ENCODE data around the gene GRHPR.
A peak's percentile ranks its signal among the peaks of the same experiment; 100 is the strongest.

Gene GRHPR

DNA sequence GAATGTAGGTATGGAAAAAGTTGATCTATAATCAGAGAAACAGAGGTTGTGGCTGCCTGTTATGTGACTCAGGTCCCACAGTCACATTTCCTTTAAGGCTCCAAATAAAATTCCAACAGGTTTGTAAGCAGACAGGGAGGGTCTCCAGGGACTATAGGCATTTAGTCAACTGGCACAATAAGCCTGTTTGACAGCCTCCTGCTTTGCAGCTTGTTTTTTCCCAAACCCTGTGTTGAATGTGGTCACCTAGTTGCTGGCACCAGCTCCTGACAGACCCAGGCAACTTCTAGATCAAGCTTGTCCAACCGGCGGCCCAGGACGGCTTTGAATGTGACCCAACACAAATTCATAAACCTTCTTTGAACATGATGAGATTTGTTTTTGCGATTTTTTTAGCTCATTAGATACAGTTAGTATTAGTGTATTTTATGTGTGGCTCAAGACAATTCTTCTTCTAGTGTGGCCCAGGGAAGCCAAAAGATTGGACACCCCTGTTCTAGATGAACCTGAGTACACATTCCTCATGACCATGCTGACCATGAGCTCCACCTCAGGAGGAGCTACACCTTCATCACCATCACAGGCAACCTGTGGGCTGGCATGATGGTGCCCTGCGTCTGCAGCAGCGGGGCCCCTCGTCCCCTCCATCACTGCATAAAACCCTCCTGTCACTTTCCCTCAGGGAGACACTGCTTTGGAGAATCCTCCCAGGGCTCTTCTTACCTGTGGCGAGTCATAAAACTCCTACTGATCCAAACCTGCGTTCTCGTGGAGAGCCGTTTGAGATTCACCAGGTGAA lies 15.7 kb upstream of the GRHPR start:
- H3K4me3 Mint-ChIP-seq: peak overlapping the region; percentile 0 to 55

DNA sequence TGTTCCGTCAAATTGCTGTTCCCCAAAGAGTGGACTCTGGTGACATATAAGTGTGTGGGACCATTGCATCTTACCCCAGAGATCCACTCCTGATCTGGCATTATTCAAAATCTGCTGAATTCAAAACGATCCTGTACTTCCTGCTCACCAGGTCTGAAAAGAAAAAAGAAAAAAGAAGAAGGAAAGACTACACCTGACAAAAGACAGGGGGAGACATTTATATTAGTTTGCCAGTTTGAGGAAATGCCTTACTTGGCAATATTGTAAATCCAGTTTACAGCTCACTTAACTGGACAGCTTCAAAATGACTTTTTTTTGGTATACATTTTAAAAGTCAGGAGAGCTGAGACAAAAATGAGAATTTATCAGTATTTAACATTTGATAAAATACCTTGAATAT lies 15.0 kb upstream of the GRHPR start:
- Mint-ChIP-seq H3K4me1 (peaks cover 73 to 97% of the 10 kb centered on the region in 2 donors), H3K4me3 (peak overlapping the region; percentile 1 to 55), H3K36me3 (peaks cover 11 to 34% of the 10 kb centered on the region in 2 donors), H3K27ac (peak overlapping the region; percentile 98), H3K9me3 (peaks cover 0 to 7% of the 10 kb centered on the region in 2 donors), H3K27me3 (no peaks in the 10 kb centered on the region)
- no peak for ATAC-seq (replicated peaks)
- DNase-seq: no peak

More for the DNA sequence above, 15.7 kb upstream of the GRHPR start:
- H3K27me3 Mint-ChIP-seq: no peaks in the 10 kb centered on the region
- ATAC-seq (replicated peaks) (no peak), DNase-seq (no peak)
- peaks cover 69 to 94% of the 10 kb centered on the region in 2 donors for H3K4me1 Mint-ChIP-seq
- peaks cover 9 to 29% of the 10 kb centered on the region in 2 donors for H3K36me3 Mint-ChIP-seq
- H3K27ac Mint-ChIP-seq: peak overlapping the region; percentile 98
- H3K9me3 Mint-ChIP-seq: peaks cover 0 to 7% of the 10 kb centered on the region in 2 donors

DNA sequence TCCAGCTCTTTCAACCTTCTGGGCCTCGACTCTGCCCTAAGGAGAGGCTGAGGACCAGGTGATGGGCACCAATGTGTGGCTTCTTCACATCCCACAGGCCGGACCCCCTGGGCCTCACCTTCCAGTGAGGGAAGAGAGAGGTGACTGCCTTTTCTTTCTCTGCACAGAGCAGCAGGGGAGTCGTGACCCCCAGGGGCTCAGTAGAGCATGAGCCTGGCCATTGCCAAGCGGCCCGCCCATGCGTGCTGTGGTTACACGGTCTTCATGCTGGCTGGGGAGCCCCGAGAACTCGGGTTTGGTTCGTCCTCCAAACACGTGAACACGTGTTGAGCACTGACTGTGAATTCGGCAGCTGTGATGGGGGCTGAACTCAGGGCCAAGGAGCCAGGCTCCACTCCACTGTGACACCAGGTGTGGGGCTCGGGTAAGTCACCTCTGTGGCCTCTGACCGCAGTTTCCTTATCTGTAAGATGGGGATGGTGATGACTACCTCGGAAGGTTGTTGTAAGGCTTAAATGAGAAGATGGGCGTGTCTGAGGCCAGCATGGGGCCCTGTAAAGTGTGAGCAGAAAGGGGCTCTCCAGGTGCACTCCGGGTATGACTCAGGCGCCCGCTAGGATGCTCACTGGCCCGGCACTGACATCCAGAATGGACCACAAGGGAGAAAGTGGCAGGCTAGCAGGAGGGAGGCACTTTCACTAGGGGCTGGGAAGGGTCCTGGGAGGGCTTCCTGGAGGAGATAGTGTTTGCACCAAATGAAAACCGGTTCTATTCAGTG lies 13.4 kb upstream of the GRHPR start:
- Mint-ChIP-seq H3K4me3 (peak overlapping the region; percentile 64 to 68), H3K9me3 (peaks cover 0 to 7% of the 10 kb centered on the region in 2 donors), H3K4me1 (peaks cover 69 to 91% of the 10 kb centered on the region in 2 donors), H3K27ac (peak overlapping the region; percentile 96), H3K36me3 (peaks cover 9 to 32% of the 10 kb centered on the region in 2 donors), H3K27me3 (no peaks in the 10 kb centered on the region)
- DNase-seq: peak; percentile 99
- ATAC-seq (replicated peaks): peak; percentile 87 to 90

DNA sequence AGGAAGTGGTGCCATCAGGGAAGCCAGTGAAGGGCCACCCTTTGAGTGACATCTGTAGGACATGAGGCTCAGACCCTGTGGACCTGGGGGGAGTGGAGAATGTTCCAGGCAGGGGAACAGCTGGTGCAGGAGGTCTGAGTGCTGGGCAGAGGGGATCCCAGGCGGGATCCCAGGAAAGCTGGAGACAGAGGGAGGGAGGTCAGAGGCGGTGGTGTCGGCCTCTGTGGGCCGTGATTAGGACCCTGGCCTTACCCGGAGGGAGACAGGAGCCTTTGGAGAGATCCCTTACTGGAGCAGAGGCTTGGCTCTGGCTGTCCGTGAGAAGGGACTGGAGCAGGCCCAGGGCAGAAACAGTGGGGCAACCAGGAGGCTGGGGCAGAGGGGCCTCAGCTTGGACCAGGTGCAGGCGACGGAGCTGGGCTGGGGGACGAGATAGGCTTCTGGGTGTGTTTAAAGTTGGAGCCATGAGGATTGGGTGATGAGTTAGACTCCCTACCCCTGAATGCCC lies 12.1 kb upstream of the GRHPR start:
- peak overlapping the region; percentile 96 for H3K27ac Mint-ChIP-seq
- peaks cover 7 to 29% of the 10 kb centered on the region in 2 donors for H3K36me3 Mint-ChIP-seq
- DNase-seq (no peak), ATAC-seq (replicated peaks) (no peak)
- H3K9me3 Mint-ChIP-seq: peaks cover 0 to 4% of the 10 kb centered on the region in 2 donors
- peak overlapping the region; percentile 63 to 70 for H3K4me3 Mint-ChIP-seq
- H3K4me1 Mint-ChIP-seq: peaks cover 71 to 90% of the 10 kb centered on the region in 2 donors
- H3K27me3 Mint-ChIP-seq: no peaks in the 10 kb centered on the region

DNA sequence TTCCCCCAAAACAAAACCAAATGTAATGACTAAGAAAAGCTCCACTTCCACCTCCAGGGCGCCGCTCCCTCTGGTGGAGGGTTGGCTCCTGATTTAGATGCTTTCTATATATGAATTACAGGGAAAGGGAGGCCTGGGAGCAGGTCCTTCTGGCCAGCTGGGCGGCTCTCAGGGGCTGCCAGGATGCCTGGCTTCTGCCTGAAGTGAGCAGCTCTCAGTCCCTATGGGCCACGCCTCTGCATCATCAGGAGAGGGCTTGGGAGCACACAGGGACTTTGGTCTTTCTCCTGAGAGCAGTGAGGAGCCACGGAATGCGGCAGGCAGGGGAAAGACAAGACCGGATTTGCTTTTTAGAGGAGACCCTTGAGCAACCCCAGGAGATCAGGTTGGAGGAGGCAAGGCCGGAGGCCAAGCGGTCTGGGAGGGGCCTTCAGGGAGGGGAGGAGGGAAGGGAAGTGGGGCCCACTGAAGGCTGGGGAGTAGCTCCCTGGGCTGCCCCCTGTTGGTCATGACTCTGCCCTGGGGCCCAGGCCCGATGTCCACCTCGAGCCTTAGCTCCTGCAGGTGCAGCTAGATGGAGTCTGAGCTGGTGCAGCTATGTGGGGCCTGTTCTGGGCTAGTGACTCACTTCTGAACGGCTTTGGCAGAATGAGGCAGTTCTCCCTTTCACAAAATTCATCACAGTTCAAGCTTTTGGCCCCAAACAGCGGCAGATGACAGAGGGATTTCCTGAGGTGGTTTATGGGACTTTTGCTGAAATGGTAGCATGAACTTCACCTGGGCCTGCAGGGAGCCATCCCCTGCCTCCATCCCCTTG lies 11.3 kb upstream of the GRHPR start:
- Mint-ChIP-seq H3K4me3 (peak overlapping the region; percentile 66 to 78), H3K27me3 (no peaks in the 10 kb centered on the region), H3K9me3 (peaks cover 0 to 4% of the 10 kb centered on the region in 2 donors), H3K36me3 (peaks cover 7 to 29% of the 10 kb centered on the region in 2 donors), H3K4me1 (peaks cover 70 to 90% of the 10 kb centered on the region in 2 donors), H3K27ac (peak overlapping the region; percentile 96)
- DNase-seq: peak; percentile 81
- ATAC-seq (replicated peaks): peak; percentile 48

DNA sequence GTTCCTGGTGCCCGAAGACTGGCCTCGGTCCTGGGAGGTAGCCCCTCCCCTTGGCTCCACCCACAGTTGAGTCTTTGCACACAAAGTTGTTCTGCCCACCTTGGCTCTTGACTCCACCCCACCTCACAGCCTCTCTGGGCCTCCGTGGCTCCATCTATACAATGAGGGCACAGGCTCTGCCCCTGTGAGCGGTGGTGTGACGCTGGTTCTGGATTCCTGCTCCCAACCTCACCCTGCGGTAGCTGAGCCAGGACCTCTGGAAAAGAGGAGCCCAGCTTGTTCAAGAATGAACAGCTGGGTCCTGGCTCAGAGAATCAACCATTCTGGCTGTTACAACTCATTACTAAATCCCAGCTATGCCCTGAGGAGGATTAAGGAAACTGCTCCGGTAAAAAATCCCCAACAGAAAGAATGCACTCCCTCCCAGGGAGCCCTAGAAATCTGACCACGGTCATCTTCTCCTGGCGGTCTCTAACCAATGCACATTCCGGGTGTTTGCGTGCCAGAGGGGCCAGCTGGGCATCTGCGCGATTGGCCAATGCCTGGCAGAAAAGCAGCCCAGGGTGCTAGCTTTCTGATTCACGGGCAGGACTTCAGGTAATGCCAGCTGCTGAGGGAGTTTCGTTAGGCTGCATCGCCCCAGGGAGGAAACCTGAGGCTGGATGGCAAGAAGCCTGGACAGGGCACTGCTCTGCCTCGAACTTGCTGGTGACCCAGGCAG lies 9.9 kb upstream of the GRHPR start:
- peaks cover 65 to 84% of the 10 kb centered on the region in 2 donors for H3K4me1 Mint-ChIP-seq
- ATAC-seq (replicated peaks): no peak
- H3K27ac Mint-ChIP-seq: peak overlapping the region; percentile 96
- DNase-seq: no peak
- H3K9me3 Mint-ChIP-seq: no peaks in the 10 kb centered on the region
- peak overlapping the region; percentile 40 to 66 for H3K4me3 Mint-ChIP-seq
- peaks cover 10 to 31% of the 10 kb centered on the region in 2 donors for H3K36me3 Mint-ChIP-seq
- H3K27me3 Mint-ChIP-seq: no peaks in the 10 kb centered on the region

DNA sequence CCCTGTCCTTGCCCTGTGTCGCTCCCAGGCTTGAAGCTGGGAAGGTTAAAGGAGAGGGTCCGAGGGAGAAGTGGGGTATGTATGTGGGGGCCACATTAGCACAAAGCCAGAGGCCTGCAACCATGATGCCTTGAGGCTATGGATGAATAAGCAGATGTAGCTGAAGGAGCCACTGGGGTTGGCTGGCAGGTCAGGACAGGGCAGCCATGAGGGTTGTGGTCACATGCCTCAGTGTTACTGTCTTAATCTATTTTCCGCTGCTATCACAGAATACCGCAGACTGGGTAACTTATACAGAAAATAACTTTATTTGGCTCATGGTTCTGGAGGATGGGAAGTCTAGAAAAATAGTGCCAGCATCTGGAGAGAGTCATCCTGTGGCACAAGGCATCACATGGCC lies 9.2 kb upstream of the GRHPR start:
- peaks cover 10 to 31% of the 10 kb centered on the region in 2 donors for H3K36me3 Mint-ChIP-seq
- H3K4me3 Mint-ChIP-seq: no peak overlapping the region
- ATAC-seq (replicated peaks) (no peak), DNase-seq (no peak)
- no peaks in the 10 kb centered on the region for H3K27me3 Mint-ChIP-seq
- no peaks in the 10 kb centered on the region for H3K9me3 Mint-ChIP-seq
- H3K4me1 Mint-ChIP-seq: peaks cover 69 to 80% of the 10 kb centered on the region in 2 donors
- peak overlapping the region; percentile 96 for H3K27ac Mint-ChIP-seq

DNA sequence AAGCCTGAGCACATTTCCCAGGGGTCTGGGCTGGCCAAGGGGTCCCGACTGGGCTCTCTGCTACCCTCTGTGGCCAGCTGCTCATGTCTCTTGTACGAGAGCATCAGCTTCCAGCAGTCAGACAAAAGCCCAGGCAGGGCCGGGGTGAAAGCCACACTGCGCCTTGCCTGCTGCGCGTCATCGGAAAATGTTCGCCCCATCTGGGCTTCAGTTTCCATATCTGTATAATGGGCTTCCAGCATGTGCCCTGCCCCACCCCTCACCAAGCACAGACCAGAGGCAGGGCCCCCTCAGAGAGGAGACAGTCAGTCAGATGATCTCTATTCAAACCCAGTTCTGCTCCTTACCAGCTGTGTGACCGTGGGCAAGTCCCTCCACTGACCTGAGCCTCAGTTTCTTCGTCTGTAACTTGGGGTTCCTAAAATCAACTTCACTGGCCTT lies 8.0 kb upstream of the GRHPR start:
- Mint-ChIP-seq H3K4me1 (peaks cover 63 to 67% of the 10 kb centered on the region in 2 donors), H3K36me3 (peaks cover 10 to 31% of the 10 kb centered on the region in 2 donors), H3K9me3 (no peaks in the 10 kb centered on the region), H3K27ac (peak overlapping the region; percentile 95), H3K4me3 (no peak overlapping the region), H3K27me3 (no peaks in the 10 kb centered on the region)
- no peak for DNase-seq
- ATAC-seq (replicated peaks): no peak

DNA sequence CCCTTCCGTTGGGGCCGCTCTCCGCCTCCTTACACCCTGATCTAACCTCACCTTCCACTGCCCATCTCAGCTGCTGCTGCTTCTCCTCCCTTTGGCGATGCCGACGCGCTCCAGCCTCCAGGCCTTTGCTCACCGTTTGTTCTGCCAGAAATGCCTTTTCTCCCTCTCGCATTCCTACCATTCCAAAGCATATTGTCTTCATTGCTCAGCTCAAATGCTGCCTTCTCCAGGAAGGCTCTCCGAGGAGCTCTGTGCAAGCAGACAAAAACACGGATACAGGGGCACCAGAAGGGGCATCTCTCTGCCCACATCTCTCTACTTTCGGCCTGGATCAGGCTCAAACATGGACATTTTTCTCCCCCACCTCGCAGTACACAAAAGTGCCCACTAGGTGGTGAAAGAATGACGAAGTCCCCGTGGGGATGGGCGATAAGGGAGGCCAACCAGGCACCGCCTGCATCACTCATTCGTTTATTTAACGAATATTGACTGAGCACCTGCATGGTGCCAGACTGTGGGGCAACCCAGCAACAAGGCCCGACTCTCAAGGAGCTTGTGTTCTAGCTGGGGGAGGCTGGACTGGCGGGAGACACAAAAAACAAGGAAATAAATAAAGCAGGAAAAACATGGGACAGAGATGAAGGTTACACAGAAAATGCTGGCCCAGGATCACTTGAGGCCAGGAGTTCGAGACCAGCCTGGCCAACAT lies 7.3 kb upstream of the GRHPR start:
- ATAC-seq (replicated peaks) (peak; percentile 65 to 69), DNase-seq (peak; percentile 77)
- peak overlapping the region; percentile 95 for H3K27ac Mint-ChIP-seq
- no peaks in the 10 kb centered on the region for H3K9me3 Mint-ChIP-seq
- H3K36me3 Mint-ChIP-seq: peaks cover 10 to 29% of the 10 kb centered on the region in 2 donors
- no peaks in the 10 kb centered on the region for H3K27me3 Mint-ChIP-seq
- peak overlapping the region; percentile 66 to 81 for H3K4me3 Mint-ChIP-seq
- H3K4me1 Mint-ChIP-seq: peaks cover 60 to 61% of the 10 kb centered on the region in 2 donors

DNA sequence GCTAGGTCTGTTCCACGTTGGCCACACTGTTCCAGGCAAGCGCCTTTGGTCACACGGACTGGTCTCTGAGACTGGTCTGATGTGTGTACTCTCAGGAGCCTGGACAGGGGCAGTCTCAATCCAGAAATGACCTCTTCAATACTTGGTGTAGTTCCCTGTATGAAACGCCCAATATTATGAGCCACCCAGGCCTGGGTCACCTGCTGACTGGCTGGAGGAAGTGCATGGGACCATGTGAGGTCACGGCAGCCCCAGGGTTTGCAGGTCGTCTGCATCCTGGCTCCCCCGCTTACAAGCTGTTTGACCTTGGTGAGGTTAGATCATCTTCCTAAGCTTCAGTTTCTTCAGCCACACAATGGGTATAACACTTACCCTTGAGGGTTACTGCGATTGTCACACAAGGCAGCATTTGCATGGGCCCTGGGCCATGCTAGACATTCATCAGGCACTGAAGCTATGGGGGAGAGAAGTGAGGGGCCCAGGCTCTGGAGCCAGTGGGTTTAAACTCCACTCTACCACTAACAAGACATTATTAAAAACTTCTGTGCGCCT lies 5.2 kb upstream of the GRHPR start:
- H3K4me3 Mint-ChIP-seq: no peak overlapping the region
- no peaks in the 10 kb centered on the region for H3K9me3 Mint-ChIP-seq
- DNase-seq: no peak
- H3K36me3 Mint-ChIP-seq: peaks cover 8 to 22% of the 10 kb centered on the region in 2 donors
- H3K27ac Mint-ChIP-seq: no peak overlapping the region
- H3K4me1 Mint-ChIP-seq: peaks cover 46% of the 10 kb centered on the region in 2 donors
- H3K27me3 Mint-ChIP-seq: no peaks in the 10 kb centered on the region
- ATAC-seq (replicated peaks): no peak

DNA sequence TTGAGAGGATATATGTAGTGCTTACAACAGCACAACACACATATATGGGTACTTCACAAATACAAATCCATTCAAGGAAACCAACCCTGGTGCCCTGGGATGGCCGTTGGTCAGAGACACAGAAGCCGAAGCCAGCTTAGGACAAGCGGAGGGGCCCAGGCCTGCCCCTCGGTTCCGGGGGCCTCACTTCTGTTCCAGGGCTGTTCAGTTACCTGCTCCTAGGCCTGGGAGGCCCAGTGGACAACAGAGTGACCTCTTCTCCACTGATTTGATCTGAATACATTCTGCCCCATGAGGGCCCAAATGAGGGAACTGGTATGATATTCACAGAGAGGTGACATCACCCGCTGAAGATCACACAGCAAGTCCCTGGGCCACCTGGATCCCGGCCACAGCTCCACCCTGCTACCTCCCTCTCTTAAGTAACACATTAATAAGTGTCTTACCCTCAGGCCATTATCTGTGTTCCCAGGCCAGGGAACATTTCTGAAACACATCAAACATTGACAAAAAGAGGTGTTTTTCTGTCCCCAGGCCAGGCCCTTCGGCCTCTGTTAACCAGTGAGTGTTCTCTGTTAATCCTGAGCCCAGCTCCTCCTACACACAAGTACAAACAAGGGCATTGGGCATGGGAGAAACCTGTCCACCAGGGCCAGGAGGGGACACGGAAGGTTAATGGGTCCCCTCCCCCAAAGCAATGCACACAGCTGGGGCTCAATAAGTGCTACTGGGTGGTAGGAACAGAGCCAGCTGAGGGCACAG lies 4.5 kb upstream of the GRHPR start:
- H3K4me3 Mint-ChIP-seq: no peak overlapping the region
- peaks cover 12 to 16% of the 10 kb centered on the region in 2 donors for H3K36me3 Mint-ChIP-seq
- no peaks in the 10 kb centered on the region for H3K27me3 Mint-ChIP-seq
- H3K27ac Mint-ChIP-seq: no peak overlapping the region
- no peak for ATAC-seq (replicated peaks)
- peaks cover 41 to 44% of the 10 kb centered on the region in 2 donors for H3K4me1 Mint-ChIP-seq
- DNase-seq: no peak
- H3K9me3 Mint-ChIP-seq: no peaks in the 10 kb centered on the region

DNA sequence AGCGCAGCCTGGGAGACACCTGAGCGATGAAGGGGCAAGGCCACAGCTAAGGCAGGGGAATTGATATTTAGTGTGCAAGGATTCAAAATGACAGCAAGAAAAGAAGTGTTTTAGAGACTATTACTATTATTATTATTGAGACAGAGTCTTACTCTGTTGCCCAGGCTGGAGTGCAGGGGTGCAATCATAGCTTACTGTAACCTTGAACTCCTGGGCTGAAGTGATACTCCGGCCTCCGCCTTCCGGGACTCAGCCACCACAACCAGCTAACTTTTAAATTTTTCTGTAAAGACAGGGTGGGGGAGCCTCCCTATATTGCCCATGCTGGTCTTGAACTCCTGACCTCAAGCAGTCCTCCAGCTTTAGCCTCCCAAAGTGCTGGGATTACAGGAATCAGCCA lies 3.3 kb upstream of the GRHPR start:
- Mint-ChIP-seq H3K4me1 (peaks cover 40 to 50% of the 10 kb centered on the region in 2 donors), H3K27me3 (no peaks in the 10 kb centered on the region), H3K9me3 (no peaks in the 10 kb centered on the region), H3K27ac (no peak overlapping the region), H3K4me3 (no peak overlapping the region), H3K36me3 (peaks cover 12 to 17% of the 10 kb centered on the region in 2 donors)
- ATAC-seq (replicated peaks) (no peak), DNase-seq (no peak)

All from stimulated activated naive B cell treated with anti-CD40 and anti-IgM and Interleukin-4, amounts not matched to agents 10 μg/mL and 1 μg/mL and 100 μg/mL, for 72 hours (primary cell).